SK-N-MC (cell line): ENCODE measurements around the gene CFAP299.

Experiments
- EZH2 ChIP-seq: fragments of 200-600 bp; sonication (generic); IDR thresholded peaks from one replicate; pipeline ENCODE4 v1.6.1; 2017; ENCODE audit warnings: antibody characterized with exemption
- FOXP2 ChIP-seq: optimal IDR thresholded peaks from 2 replicates; pipeline ENCODE3; 2011; ENCODE audit warnings: mild to moderate bottlenecking, moderate library complexity; ENCODE audit not compliant: insufficient read depth; ENCODE audit errors: extremely low read length, control extremely low read depth
- POLR2AphosphoS5 ChIP-seq: IDR thresholded peaks from 2 replicates; pipeline ENCODE4 v1.6.1; 2012; ENCODE audit warnings: mild to moderate bottlenecking, low read depth, low read length, borderline replicate concordance

DNA sequence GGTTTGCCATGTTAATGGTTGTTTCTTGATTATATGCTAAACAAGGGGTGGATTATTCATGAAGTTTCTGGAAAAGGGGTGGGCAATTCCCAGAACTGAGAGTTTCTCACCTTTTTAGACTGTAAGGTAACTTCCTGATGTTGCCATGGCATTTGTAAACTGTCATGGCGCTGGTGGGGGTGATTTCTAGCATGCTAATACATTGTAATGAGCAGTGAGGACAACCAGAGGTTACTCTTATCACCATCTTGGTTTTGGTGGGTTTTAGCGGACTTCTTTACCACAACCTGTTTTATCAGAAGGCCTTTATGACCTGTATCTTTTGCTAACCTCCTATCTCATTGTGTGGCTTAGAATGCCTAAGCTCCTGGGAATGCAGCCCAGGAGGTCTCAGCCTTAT is 81.5 kb downstream of the CFAP299 start:
- TF ChIP-seq EZH2 (no peak), POLR2AphosphoS5 (no peak), FOXP2 (no peak)
